Transverse colon (tissue), 4 donors: ENCODE results near the gene BPIFB4. TPM values are rescaled to one million over a fixed set of nuclear protein-coding genes. Genes with fewer than 3 reads are reported as not detected.

ENCODE experiments used
- DNase-seq: peaks from one replicate; pipeline ENCODE4 v3.0.0-alpha.2; 2019
- H3K27ac ChIP-seq, 4 donors: fragments of 200-600 bp; sonication (generic); 2 replicates each; pipeline ENCODE4 v1.5.1; 2016 to 2018; ENCODE audit warnings: inconsistent platforms in 4 of 4
- H3K27me3 ChIP-seq: fragments of 200-600 bp; sonication (generic); 2 replicates; pipeline ENCODE4 v1.5.1; 2017; ENCODE audit warnings: inconsistent platforms
- H3K36me3 ChIP-seq, 4 donors: fragments of 200-600 bp; sonication (generic); 2 replicates each; pipeline ENCODE4 v1.5.1; 2017 to 2019; ENCODE audit warnings: inconsistent platforms in 4 of 4
- H3K4me1 ChIP-seq, 4 donors: fragments of 200-600 bp; sonication (generic); 2 replicates each; pipeline ENCODE4 v1.5.1; 2017 to 2020; ENCODE audit warnings: inconsistent platforms in 4 of 4
- H3K4me3 ChIP-seq, 4 donors: fragments of 200-600 bp; sonication (generic); 1 replicate in 1 of 4; 2 replicates in 3 of 4; pipeline versions ENCODE4 v1.5.1 to v1.6.1; 2017 to 2019; ENCODE audit warnings: inconsistent platforms in 4 of 4
- H3K9me3 ChIP-seq, 2 donors: fragments of 200-600 bp; sonication (generic); 2 replicates each; pipeline ENCODE4 v1.5.1; 2017 to 2019; ENCODE audit warnings: inconsistent platforms in 2 of 2
- CTCF ChIP-seq, 5 experiments: fragments of 200-600 bp in 3 of 5; fragments of 450-650 bp in 2 of 5; sonication (generic) in 3 of 5; IDR thresholded peaks; 1 replicate in 2 of 5; 2 replicates in 3 of 5; pipeline ENCODE4 v1.5.1; 2016 to 2017; ENCODE audit warnings: antibody characterized with exemption in 5 of 5, inconsistent platforms in 3 of 5, mild to moderate bottlenecking in 2 of 5, moderate library complexity in 1 of 5
- EP300 ChIP-seq: sonication (generic); formaldehyde crosslinking; IDR thresholded peaks from one replicate; pipeline ENCODE4 v1.6.1; 2017; ENCODE audit warnings: antibody characterized with exemption, low read depth
- POLR2A ChIP-seq: fragments of 450-650 bp; IDR thresholded peaks from one replicate; pipeline ENCODE4 v1.6.1; 2016; ENCODE audit warnings: antibody characterized with exemption, mild to moderate bottlenecking, moderate library complexity
- POLR2AphosphoS5 ChIP-seq, 3 donors: sonication (generic); formaldehyde crosslinking; IDR thresholded peaks; one replicate each; pipeline ENCODE4 v1.6.1; 2016; ENCODE audit warnings: antibody characterized with exemption in 3 of 3
- WGBS, 2 donors: methylation state at CpG; one replicate each; pipeline ENCODE4 v1.1.5; 2018; ENCODE audit warnings: low coverage in 1 of 2; 5-methylcytosine and 5-hydroxymethylcytosine counted together
- in situ Hi-C, 4 donors: fragments of 200-750 bp; cut with MboI; loops; one replicate each; pipeline versions ENCODE4 v1.15.0 to v1.15.1; 2017; ENCODE audit warnings: low sequenced_read_pairs in 3 of 4, low pct_ligation_motif_present in 1 of 4, low pct_unique_long_range_greater_than_20kb in 1 of 4
- intact Hi-C: fragments of 100-400 bp; cut with DNase I; formaldehyde crosslinking; loops from one replicate; pipeline ENCODE4 v1.15.1; 2023; ENCODE audit warnings: low total_unique reads
- total RNA-seq, 4 donors: library from RNA; depleted of rRNA; stranded (reverse); fragments of >200 nt; gene quantifications; one replicate each; pipeline ENCODE4 v1.1.0, GENCODE V29; 2016

BPIFB4 gene
- total RNA-seq, 4 donors from 2014 or later: not detected

GRCh38 chr20:33124994-33125393 lies 45.6 kb downstream of the BPIFB4 start:
- Histone ChIP-seq H3K4me3 (no peak overlapping the region), H3K27ac (no peak overlapping the region), H3K4me1 (no peaks in the 10 kb centered on the region), H3K9me3 (no peaks in the 10 kb centered on the region), H3K36me3 (no peaks in the 10 kb centered on the region), H3K27me3 (no peaks in the 10 kb centered on the region)
- 84% methylated on average over 6 of the region's 6 CpGs; no CpG with 5 or more reads in 1 of the 2 donors for WGBS, 2 donors
- intact Hi-C loops: no loop called here
- in situ Hi-C loops: no loop called here
- TF ChIP-seq POLR2AphosphoS5 (IDR thresholded peaks at IDR 0.05) (no peak), EP300 (no peak), POLR2A (no peak), CTCF (IDR thresholded peaks at IDR 0.05) (no peak)
- DNase-seq: no peak

- H3K27me3 ChIP-seq: no peaks in the 10 kb centered on the region
- DNase-seq: no peak
- no peak overlapping the region for H3K4me3 ChIP-seq
- H3K9me3 ChIP-seq: no peaks in the 10 kb centered on the region
- H3K4me1 ChIP-seq: no peaks in the 10 kb centered on the region
- in situ Hi-C loops (no loop called here), intact Hi-C loops (no loop called here)
- 17 to 50% methylated on average over 2 to 6 of the region's 6 CpGs for WGBS, 2 donors
- no peak for TF ChIP-seq POLR2A
- TF ChIP-seq POLR2AphosphoS5 (IDR thresholded peaks at IDR 0.05): no peak
- no peak for TF ChIP-seq CTCF (IDR thresholded peaks at IDR 0.05)
- no peak for TF ChIP-seq EP300
- no peak overlapping the region for H3K27ac ChIP-seq
- H3K36me3 ChIP-seq: no peaks in the 10 kb centered on the region
Measured at GRCh38 chr20:33125983-33126382, 46.5 kb downstream of the BPIFB4 start.

- Histone ChIP-seq H3K9me3 (no peaks in the 10 kb centered on the region), H3K27ac (no peak overlapping the region), H3K4me1 (no peaks in the 10 kb centered on the region), H3K4me3 (no peak overlapping the region), H3K36me3 (no peaks in the 10 kb centered on the region), H3K27me3 (no peaks in the 10 kb centered on the region)
- intact Hi-C loops (no loop called here), in situ Hi-C loops (no loop called here)
- WGBS, 2 donors: 69 to 71% methylated on average over 2 to 4 of the region's 4 CpGs
- no peak for DNase-seq
- no peak for TF ChIP-seq CTCF (IDR thresholded peaks at IDR 0.05)
- no peak for TF ChIP-seq EP300
Measured at GRCh38 chr20:33127422-33128097, 48.1 kb downstream of the BPIFB4 start.

GRCh38 chr20:33130568-33131061 lies 51.2 kb downstream of the BPIFB4 start:
- 83 to 88% methylated on average over 6 to 9 of the region's 9 CpGs for WGBS, 2 donors
- Histone ChIP-seq H3K4me3 (no peak overlapping the region), H3K4me1 (no peaks in the 10 kb centered on the region), H3K9me3 (no peaks in the 10 kb centered on the region), H3K27ac (no peak overlapping the region), H3K36me3 (no peaks in the 10 kb centered on the region), H3K27me3 (no peaks in the 10 kb centered on the region)
- no peak for DNase-seq
- no peak for TF ChIP-seq POLR2AphosphoS5 (IDR thresholded peaks at IDR 0.05)
- intact Hi-C loops (no loop called here), in situ Hi-C loops (no loop called here)
